Ovary (tissue), 9 donors: ENCODE data around the gene CBR3. TPM values are rescaled to one million over a fixed set of nuclear protein-coding genes. Genes with fewer than 3 reads are reported as not detected.
"Not testable (repeated sequence)": the region's sequence is repeated elsewhere in the genome, so short reads cannot be mapped to it uniquely, and the experiment has no call there.

Experiments
- DNase-seq, 5 donors: peaks; one replicate each; pipeline ENCODE4 v3.0.0-alpha.2; 2019 to 2020
- H3K27ac ChIP-seq, 2 donors: fragments of 200-600 bp; one replicate each; pipeline versions ENCODE4 v1.5.1 to v1.8.0; 2019 to 2022
- H3K27me3 ChIP-seq: fragments of 200-600 bp; one replicate; pipeline ENCODE4 v1.8.0; 2022
- H3K36me3 ChIP-seq: fragments of 200-600 bp; sonication (generic); one replicate; pipeline ENCODE4 v1.5.1; 2019
- H3K4me1 ChIP-seq: one replicate; pipeline ENCODE4 v1.8.1; 2013; ENCODE audit warnings: mild to moderate bottlenecking, moderate library complexity; ENCODE audit not compliant: insufficient read depth
- H3K4me3 ChIP-seq: fragments of 200-600 bp; sonication (generic); one replicate; pipeline ENCODE4 v1.5.1; 2017
- H3K9me3 ChIP-seq, 2 donors: fragments of 200-600 bp in 1 of 2; sonication (generic) in 1 of 2; one replicate each; pipeline versions ENCODE4 v1.5.1 to v1.8.1; 2013 to 2019; ENCODE audit warnings: mild to moderate bottlenecking in 1 of 2, moderate library complexity in 1 of 2
- CTCF ChIP-seq, 3 donors: fragments of 450-650 bp in 2 of 3; fragments of 200-600 bp in 1 of 3; IDR thresholded peaks; one replicate each; pipeline versions ENCODE4 v1.5.1 to v1.8.0; 2016 to 2022; ENCODE audit warnings: antibody characterized with exemption in 3 of 3, mild to moderate bottlenecking in 1 of 3
- EP300 ChIP-seq: sonication (generic); formaldehyde crosslinking; IDR thresholded peaks from one replicate; pipeline ENCODE4 v1.6.1; 2017; ENCODE audit warnings: antibody characterized with exemption
- POLR2A ChIP-seq: fragments of 450-650 bp; IDR thresholded peaks from one replicate; pipeline ENCODE4 v1.6.1; 2017; ENCODE audit warnings: antibody characterized with exemption, mild to moderate bottlenecking, moderate library complexity
- WGBS, 3 donors: extraction: QIAGEN DNeasy Blood & Tissue Kit in 1 of 3; methylation state at CpG; one replicate each; pipeline versions ENCODE4 v1.1.5 to v1.1.7; 2013 to 2017; 5-methylcytosine and 5-hydroxymethylcytosine counted together
- intact Hi-C, 4 donors: fragments of 100-400 bp; cut with DNase I; formaldehyde crosslinking; loops; one replicate each; pipeline versions ENCODE4 v1.11.0 to v1.15.1; 2022 to 2023
- polyA plus RNA-seq, 2 donors: library from polyadenylated mRNA; stranded (reverse); fragments of 200-250 nt in 1 of 2; fragments of 350-450 nt in 1 of 2; fragmentation: Illumina TruSeq in 1 of 2; extraction: RNeasy Lipid Tissue Mini Kit (QIAGEN cat#74804) in 1 of 2; gene quantifications; one replicate each; pipeline ENCODE4 v1.2.3, GENCODE V29; 2013 to 2014
- total RNA-seq, 7 donors: library from RNA; depleted of rRNA in 2 of 7; stranded (reverse); fragments of >200 nt in 2 of 7; fragmentation: NEBNext Ultra II Directional in 3 of 7; extraction: Animal tissue kit (Norgen Biotek cat#: 25700) in 3 of 7; gene quantifications; one replicate each; pipeline versions ENCODE4 v1.1.0 to v1.2.4, GENCODE V29; 2016 to 2023
- donor health status: DM: no; HTN: no; CAD: no; lungs with moderate emphysema.
- donor health status: DM: no; HTN: no; CAD: no.
- donor health status: Bipolar disorder and iron deficiency.
- donor health status: DM: yes; HTN: yes; CAD: no.
- donor health status: DM: no; HTN: no; CAD: no.
- donor health status: DM: yes; HTN: yes; CAD: no.

The CBR3 gene
- total and polyA plus RNA-seq, 9 donors, result 3.5 to 22.6 (median 11.7) TPM

DNA sequence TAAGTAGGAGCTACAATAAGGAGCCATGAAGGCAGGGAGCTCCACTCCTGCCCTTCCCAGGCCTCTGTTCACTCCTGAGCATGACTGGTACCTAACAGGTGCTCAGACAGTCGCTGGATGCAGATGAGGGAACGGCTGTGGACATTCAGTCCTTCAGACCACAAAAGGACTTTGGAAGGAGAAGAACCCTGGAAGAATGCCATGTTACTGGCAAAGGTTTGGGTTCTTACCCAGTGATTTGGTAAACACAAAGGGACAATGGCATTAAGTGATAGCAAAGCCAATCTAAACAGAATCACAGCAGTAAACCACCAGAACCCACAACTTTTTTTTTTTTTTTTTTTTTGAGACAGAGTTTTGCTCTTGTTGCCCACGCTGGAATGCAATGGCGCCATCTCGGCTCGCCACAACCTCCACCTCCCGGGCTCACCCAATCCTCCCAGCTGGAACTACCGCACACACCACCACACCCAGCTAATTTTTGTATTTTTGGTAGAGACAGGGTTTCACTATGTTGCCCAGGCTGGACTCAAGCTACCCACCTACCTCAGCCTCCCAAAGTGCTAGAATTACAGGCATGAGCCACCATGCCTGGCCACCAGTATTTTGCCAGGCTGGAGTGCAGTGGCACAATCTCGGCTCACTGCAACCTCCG is 7.5 kb upstream of the CBR3 start:
- H3K36me3 ChIP-seq, result no peaks in the 10 kb centered on the region
- DNase-seq, result peak in 1 of 5 donors; percentile 11
- no peak overlapping the region for H3K4me3 ChIP-seq
- 84 to 87% (median 85%) methylated on average over 10 of the region's 10 CpGs for WGBS, 3 donors
- H3K9me3 ChIP-seq, result no peaks in the 10 kb centered on the region
- TF ChIP-seq CTCF (IDR thresholded peaks at IDR 0.05) (no peak), POLR2A (no peak), EP300 (no peak)
- H3K27ac ChIP-seq, result no peak overlapping the region
- intact Hi-C loops, result no loop called here
- no peaks in the 10 kb centered on the region for H3K27me3 ChIP-seq
- peaks cover 1% of the 10 kb centered on the region for H3K4me1 ChIP-seq

- H3K27ac ChIP-seq, result no peak overlapping the region
- no peak for DNase-seq
- no peak overlapping the region for H3K4me3 ChIP-seq
These were observed 6.9 kb upstream of the CBR3 start for GRCh38 chr21:36127977-36128376.

GRCh38 chr21:36129219-36129618 is 5.7 kb upstream of the CBR3 start:
- Histone ChIP-seq H3K4me3 (peak overlapping the region; percentile 38), H3K27ac (no peak overlapping the region), H3K9me3 (no peaks in the 10 kb centered on the region), H3K27me3 (no peaks in the 10 kb centered on the region), H3K4me1 (peaks cover 1% of the 10 kb centered on the region), H3K36me3 (no peaks in the 10 kb centered on the region)
- WGBS, 3 donors, result 25 to 34% (median 31%) methylated on average over 2 of the region's 2 CpGs
- intact Hi-C loops, result no loop called here
- no peak for DNase-seq
- TF ChIP-seq CTCF (IDR thresholded peaks at IDR 0.05) (no peak), EP300 (no peak), POLR2A (no peak)

More at GRCh38 chr21:36127977-36128376, 6.9 kb upstream of the CBR3 start:
- Histone ChIP-seq H3K27me3 (no peaks in the 10 kb centered on the region), H3K9me3 (no peaks in the 10 kb centered on the region), H3K4me1 (peaks cover 1% of the 10 kb centered on the region), H3K36me3 (no peaks in the 10 kb centered on the region)
- no peak for TF ChIP-seq EP300
- TF ChIP-seq POLR2A, result no peak
- intact Hi-C loops, result no loop called here
- 75 to 78% (median 75%) methylated on average over 5 of the region's 5 CpGs for WGBS, 3 donors

DNA sequence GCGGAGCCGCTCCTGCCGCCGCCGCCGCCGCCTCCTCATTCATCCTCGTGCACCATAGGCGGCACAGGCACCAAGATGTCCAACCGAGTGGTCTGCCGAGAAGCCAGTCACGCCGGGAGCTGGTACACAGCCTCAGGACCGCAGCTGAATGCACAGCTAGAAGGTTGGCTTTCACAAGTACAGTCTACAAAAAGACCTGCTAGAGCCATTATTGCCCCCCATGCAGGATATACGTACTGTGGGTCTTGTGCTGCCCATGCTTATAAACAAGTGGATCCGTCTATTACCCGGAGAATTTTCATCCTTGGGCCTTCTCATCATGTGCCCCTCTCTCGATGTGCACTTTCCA is 4.5 kb upstream of the CBR3 start:
- peak overlapping the region; percentile 38 for H3K4me3 ChIP-seq
- H3K4me1 ChIP-seq, H3K27ac ChIP-seq, H3K9me3 ChIP-seq, H3K36me3 ChIP-seq, H3K27me3 ChIP-seq, intact Hi-C loops, DNase-seq: not testable (repeated sequence)
- 17 to 34% (median 22%) methylated on average over 5 to 11 of the region's 18 CpGs for WGBS, 3 donors

DNA sequence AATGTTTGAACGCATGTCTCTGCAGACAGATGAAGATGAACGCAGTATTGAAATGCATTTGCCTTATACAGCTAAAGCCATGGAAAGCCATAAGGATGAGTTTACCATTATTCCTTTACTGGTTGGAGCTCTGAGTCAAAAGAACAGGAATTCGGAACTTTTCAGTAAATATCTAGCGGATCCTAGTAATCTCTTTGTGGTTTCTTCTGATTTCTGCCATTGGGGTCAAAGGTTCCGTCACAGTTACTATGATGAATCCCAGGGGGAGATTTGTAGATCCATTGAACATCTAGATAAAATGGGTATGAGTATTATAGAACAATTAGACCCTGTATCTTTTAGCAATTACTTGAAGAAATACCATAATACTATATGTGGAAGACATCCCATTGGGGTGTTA is 4.0 kb upstream of the CBR3 start:
- H3K27me3 ChIP-seq, H3K9me3 ChIP-seq, H3K4me3 ChIP-seq, intact Hi-C loops, H3K4me1 ChIP-seq, H3K36me3 ChIP-seq, DNase-seq, H3K27ac ChIP-seq: not testable (repeated sequence)
- WGBS, 3 donors, result 90 to 93% (median 91%) methylated on average over 5 of the region's 5 CpGs

DNA sequence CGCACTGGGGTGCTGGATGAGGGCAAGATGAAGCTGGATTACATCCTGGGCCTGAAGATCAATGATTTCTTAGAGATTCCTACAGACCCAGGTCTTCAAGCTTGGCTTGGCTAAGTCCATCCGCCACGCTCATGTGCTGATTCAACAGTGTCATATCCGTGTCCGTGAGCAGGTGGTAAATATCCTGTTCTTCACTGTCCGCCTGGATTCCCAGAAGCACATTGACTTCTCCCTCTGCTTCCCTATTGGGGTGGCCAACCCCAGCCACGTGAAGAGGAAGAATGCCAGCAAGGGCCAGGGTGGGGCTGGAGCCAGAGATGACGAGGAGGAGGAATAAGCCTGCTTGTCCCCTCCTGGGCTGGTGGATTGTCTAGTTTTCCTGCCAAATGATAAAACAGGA is 2.2 kb upstream of the CBR3 start:
- Histone ChIP-seq H3K9me3 (no peaks in the 10 kb centered on the region), H3K27me3 (no peaks in the 10 kb centered on the region), H3K36me3 (no peaks in the 10 kb centered on the region), H3K4me3 (no peak overlapping the region), H3K4me1 (peaks cover 6% of the 10 kb centered on the region), H3K27ac (no peak overlapping the region)
- intact Hi-C loops, result no loop called here
- no peak for DNase-seq
- 84 to 93% (median 91%) methylated on average over 8 of the region's 8 CpGs for WGBS, 3 donors
- TF ChIP-seq CTCF (IDR thresholded peaks at IDR 0.05), result no peak
- no peak for TF ChIP-seq EP300
- TF ChIP-seq POLR2A, result no peak
